ENCODE measurements around the gene ENAM.
A peak's percentile ranks its signal among the peaks of the same experiment; 100 is the strongest.
"Not testable (repeated sequence)": the region's sequence is repeated elsewhere in the genome, so short reads cannot be mapped to it uniquely, and the experiment has no call there.

The ENAM gene

GRCh38 chr4:70634482-70634881 is 5.9 kb downstream of the ENAM start:
- H2AFZ ChIP-seq (ENCODE audit: insufficient read depth, low read length, poor library complexity) = no peak overlapping the region
- no peaks in the 10 kb centered on the region for H3K79me2 ChIP-seq (ENCODE audit: control insufficient read depth, insufficient read depth, low read length, poor library complexity)
- no peak overlapping the region for H3K23ac ChIP-seq (ENCODE audit: low read length)
- H2BK12ac ChIP-seq (ENCODE audit: low read length) = peak overlapping the region; percentile 49
- H3K4me2 ChIP-seq (ENCODE audit: low read length) = no peak overlapping the region
- H2BK120ac ChIP-seq (ENCODE audit: insufficient read depth, low read length, poor library complexity) = no peak overlapping the region
- no peak overlapping the region for H2BK5ac ChIP-seq (ENCODE audit: low read depth, low read length, poor library complexity)
- H4K12ac ChIP-seq (ENCODE audit: low read depth, low read length) = no peak overlapping the region
- H3K36me3 ChIP-seq (ENCODE audit: control insufficient read depth in 1 of 2, insufficient read depth in 2 of 2, low read length in 2 of 2) = no peaks in the 10 kb centered on the region
- H3K27me3 ChIP-seq (ENCODE audit: insufficient read depth, low read length) = no peaks in the 10 kb centered on the region
- DNase-seq = no peak
- H3K79me1 ChIP-seq (ENCODE audit: low read length) = no peaks in the 10 kb centered on the region
- H2AK5ac ChIP-seq (ENCODE audit: low read length) = no peak overlapping the region
- H3K18ac ChIP-seq (ENCODE audit: low read length) = no peak overlapping the region
- no CpG with 5 or more reads among the region's 5 CpGs for WGBS (ENCODE audit: extremely low coverage, insufficient coverage, insufficient read length)
- H3K9me3 ChIP-seq (ENCODE audit: insufficient read depth, low read depth, low read length) = no peaks in the 10 kb centered on the region
- H3K27ac ChIP-seq (ENCODE audit: low read depth, low read length) = no peak overlapping the region
- H3K4me1 ChIP-seq (ENCODE audit: control insufficient read depth in 1 of 2, insufficient read depth in 2 of 2, low read length in 2 of 2) = no peaks in the 10 kb centered on the region
- no peak overlapping the region for H3K4me3 ChIP-seq (ENCODE audit: low read depth, low read length)
- H4K8ac ChIP-seq (ENCODE audit: low read depth, low read length) = peak overlapping the region; percentile 38
- H3K4ac ChIP-seq (ENCODE audit: low read depth, low read length) = no peak overlapping the region
- H4K91ac ChIP-seq (ENCODE audit: low read depth, low read length) = no peak overlapping the region
- no peak overlapping the region for H3K14ac ChIP-seq (ENCODE audit: low read length)
- H3K9ac ChIP-seq (ENCODE audit: low read length) = no peak overlapping the region

GRCh38 chr4:70637239-70637913 is 8.8 kb downstream of the ENAM start:
- no peak overlapping the region for H3K9ac ChIP-seq (ENCODE audit: low read length)
- no peak for DNase-seq
- no peak overlapping the region for H3K14ac ChIP-seq (ENCODE audit: low read length)
- no peaks in the 10 kb centered on the region for H3K27me3 ChIP-seq (ENCODE audit: insufficient read depth, low read length)
- no peak overlapping the region for H2BK5ac ChIP-seq (ENCODE audit: low read depth, low read length, poor library complexity)
- no peak overlapping the region for H3K4ac ChIP-seq (ENCODE audit: low read depth, low read length)
- H2BK120ac ChIP-seq (ENCODE audit: insufficient read depth, low read length, poor library complexity) = no peak overlapping the region
- no peak overlapping the region for H3K4me3 ChIP-seq (ENCODE audit: low read depth, low read length)
- no peak overlapping the region for H4K8ac ChIP-seq (ENCODE audit: low read depth, low read length)
- no peaks in the 10 kb centered on the region for H3K4me1 ChIP-seq (ENCODE audit: control insufficient read depth in 1 of 2, insufficient read depth in 2 of 2, low read length in 2 of 2)
- H3K27ac ChIP-seq (ENCODE audit: low read depth, low read length) = no peak overlapping the region
- H2AK5ac ChIP-seq (ENCODE audit: low read length) = no peak overlapping the region
- H3K79me1 ChIP-seq (ENCODE audit: low read length) = no peaks in the 10 kb centered on the region
- no peak overlapping the region for H3K4me2 ChIP-seq (ENCODE audit: low read length)
- WGBS (ENCODE audit: extremely low coverage, insufficient coverage, insufficient read length) = no CpG with 5 or more reads among the region's 8 CpGs
- no peaks in the 10 kb centered on the region for H3K79me2 ChIP-seq (ENCODE audit: control insufficient read depth, insufficient read depth, low read length, poor library complexity)
- no peaks in the 10 kb centered on the region for H3K9me3 ChIP-seq (ENCODE audit: insufficient read depth, low read depth, low read length)
- H3K18ac ChIP-seq (ENCODE audit: low read length) = no peak overlapping the region
- H4K91ac ChIP-seq (ENCODE audit: low read depth, low read length) = no peak overlapping the region
- no peak overlapping the region for H2AFZ ChIP-seq (ENCODE audit: insufficient read depth, low read length, poor library complexity)
- no peak overlapping the region for H2BK12ac ChIP-seq (ENCODE audit: low read length)
- H3K23ac ChIP-seq (ENCODE audit: low read length) = no peak overlapping the region
- no peak overlapping the region for H4K12ac ChIP-seq (ENCODE audit: low read depth, low read length)
- no peaks in the 10 kb centered on the region for H3K36me3 ChIP-seq (ENCODE audit: control insufficient read depth in 1 of 2, insufficient read depth in 2 of 2, low read length in 2 of 2)

GRCh38 chr4:70640192-70640591 is 11.6 kb downstream of the ENAM start:
- no peak overlapping the region for H3K27ac ChIP-seq (ENCODE audit: low read depth, low read length)

DNA sequence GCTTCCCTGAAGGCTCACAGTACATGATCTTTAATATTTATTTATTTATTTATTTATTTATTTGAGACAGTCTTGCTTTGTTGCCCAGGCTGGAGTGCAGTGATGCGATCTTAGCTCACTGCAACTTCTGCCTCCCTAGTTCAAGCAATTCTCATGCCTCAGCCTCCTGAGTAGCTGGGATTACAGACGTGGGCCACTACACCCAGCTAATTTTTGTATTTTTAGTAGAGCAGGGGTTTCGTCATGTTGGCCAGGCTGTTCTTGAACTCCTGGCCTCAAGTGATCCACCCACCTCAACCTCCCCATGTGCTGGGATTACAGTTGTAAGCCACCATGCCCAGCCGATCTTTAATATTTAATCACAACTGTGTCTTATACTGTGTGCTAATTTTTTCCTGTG is 22.2 kb downstream of the ENAM start:
- not testable (repeated sequence) for H4K12ac ChIP-seq (ENCODE audit: low read depth, low read length); H3K9me3 ChIP-seq (ENCODE audit: insufficient read depth, low read depth, low read length); H3K23ac ChIP-seq (ENCODE audit: low read length); H3K4ac ChIP-seq (ENCODE audit: low read depth, low read length); H3K36me3 ChIP-seq (ENCODE audit: control insufficient read depth in 1 of 2, insufficient read depth in 2 of 2, low read length in 2 of 2); H2BK12ac ChIP-seq (ENCODE audit: low read length); H4K91ac ChIP-seq (ENCODE audit: low read depth, low read length); H2AK5ac ChIP-seq (ENCODE audit: low read length); H3K27ac ChIP-seq (ENCODE audit: low read depth, low read length); H3K4me3 ChIP-seq (ENCODE audit: low read depth, low read length); H2BK5ac ChIP-seq (ENCODE audit: low read depth, low read length, poor library complexity); H4K8ac ChIP-seq (ENCODE audit: low read depth, low read length); H3K4me1 ChIP-seq (ENCODE audit: control insufficient read depth in 1 of 2, insufficient read depth in 2 of 2, low read length in 2 of 2); DNase-seq; H3K4me2 ChIP-seq (ENCODE audit: low read length); H3K18ac ChIP-seq (ENCODE audit: low read length); H3K9ac ChIP-seq (ENCODE audit: low read length); H3K14ac ChIP-seq (ENCODE audit: low read length); H2AFZ ChIP-seq (ENCODE audit: insufficient read depth, low read length, poor library complexity); H3K79me2 ChIP-seq (ENCODE audit: control insufficient read depth, insufficient read depth, low read length, poor library complexity); H2BK120ac ChIP-seq (ENCODE audit: insufficient read depth, low read length, poor library complexity); H3K27me3 ChIP-seq (ENCODE audit: insufficient read depth, low read length); H3K79me1 ChIP-seq (ENCODE audit: low read length)
- WGBS (ENCODE audit: extremely low coverage, insufficient coverage, insufficient read length) = no CpG with 5 or more reads among the region's 4 CpGs

More at GRCh38 chr4:70640192-70640591, 11.6 kb downstream of the ENAM start:
- WGBS (ENCODE audit: extremely low coverage, insufficient coverage, insufficient read length) = no CpG with 5 or more reads among the region's 2 CpGs
- no peak overlapping the region for H3K9ac ChIP-seq (ENCODE audit: low read length)
- no peak overlapping the region for H3K18ac ChIP-seq (ENCODE audit: low read length)
- no peak overlapping the region for H3K4ac ChIP-seq (ENCODE audit: low read depth, low read length)
- H3K4me2 ChIP-seq (ENCODE audit: low read length) = no peak overlapping the region
- H2AFZ ChIP-seq (ENCODE audit: insufficient read depth, low read length, poor library complexity) = no peak overlapping the region
- H4K12ac ChIP-seq (ENCODE audit: low read depth, low read length) = no peak overlapping the region
- no peaks in the 10 kb centered on the region for H3K27me3 ChIP-seq (ENCODE audit: insufficient read depth, low read length)
- H2BK5ac ChIP-seq (ENCODE audit: low read depth, low read length, poor library complexity) = no peak overlapping the region
- H2BK12ac ChIP-seq (ENCODE audit: low read length) = no peak overlapping the region
- no peak overlapping the region for H3K14ac ChIP-seq (ENCODE audit: low read length)
- no peaks in the 10 kb centered on the region for H3K79me2 ChIP-seq (ENCODE audit: control insufficient read depth, insufficient read depth, low read length, poor library complexity)
- H3K4me1 ChIP-seq (ENCODE audit: control insufficient read depth in 1 of 2, insufficient read depth in 2 of 2, low read length in 2 of 2) = no peaks in the 10 kb centered on the region
- no peak overlapping the region for H3K4me3 ChIP-seq (ENCODE audit: low read depth, low read length)
- H3K23ac ChIP-seq (ENCODE audit: low read length) = no peak overlapping the region
- no peaks in the 10 kb centered on the region for H3K79me1 ChIP-seq (ENCODE audit: low read length)
- H4K91ac ChIP-seq (ENCODE audit: low read depth, low read length) = no peak overlapping the region
- no peaks in the 10 kb centered on the region for H3K36me3 ChIP-seq (ENCODE audit: control insufficient read depth in 1 of 2, insufficient read depth in 2 of 2, low read length in 2 of 2)
- no peak overlapping the region for H4K8ac ChIP-seq (ENCODE audit: low read depth, low read length)
- H2BK120ac ChIP-seq (ENCODE audit: insufficient read depth, low read length, poor library complexity) = no peak overlapping the region
- no peaks in the 10 kb centered on the region for H3K9me3 ChIP-seq (ENCODE audit: insufficient read depth, low read depth, low read length)
- no peak overlapping the region for H2AK5ac ChIP-seq (ENCODE audit: low read length)
- no peak for DNase-seq
